Head of caudate nucleus (tissue), 42 donors: ENCODE data around the gene CYLC2.

Source experiments
- DNase-seq, 42 donors: peaks; one replicate each; pipeline versions ENCODE4 v3.0.0 to v3.0.0-alpha.2; 2020 to 2021; ENCODE audit warnings: mixed read lengths in 7 of 42
- intact Hi-C: fragments of 100-400 bp; cut with DNase I; formaldehyde crosslinking; loops from one replicate; pipeline ENCODE4 v1.15.0; 2022

The CYLC2 gene

DNA sequence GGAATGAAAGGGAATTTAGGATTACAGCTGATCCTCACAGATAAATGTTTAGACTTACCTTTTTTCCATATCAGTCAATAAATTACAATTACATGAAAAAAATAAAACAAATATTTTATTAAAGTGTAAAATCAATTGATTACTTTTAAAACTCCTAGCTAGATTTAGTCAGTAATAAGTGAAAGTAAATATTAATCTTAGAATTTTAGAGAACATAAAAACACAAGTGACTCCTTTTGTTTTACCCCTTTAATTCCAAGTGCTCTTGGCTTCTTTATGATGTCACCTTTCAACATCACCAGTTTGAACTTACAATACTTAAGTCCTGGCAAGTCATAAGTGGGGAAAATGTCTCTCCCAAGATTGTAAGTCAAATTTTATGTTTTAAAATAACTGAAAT lies at the start of gene CYLC2:
CYLC2 (plus strand) TSS at position 301 of the 400 bp plus-strand sequence; CDS start at position 349, 48 bp downstream.
- intact Hi-C loops = no loop called here

DNA sequence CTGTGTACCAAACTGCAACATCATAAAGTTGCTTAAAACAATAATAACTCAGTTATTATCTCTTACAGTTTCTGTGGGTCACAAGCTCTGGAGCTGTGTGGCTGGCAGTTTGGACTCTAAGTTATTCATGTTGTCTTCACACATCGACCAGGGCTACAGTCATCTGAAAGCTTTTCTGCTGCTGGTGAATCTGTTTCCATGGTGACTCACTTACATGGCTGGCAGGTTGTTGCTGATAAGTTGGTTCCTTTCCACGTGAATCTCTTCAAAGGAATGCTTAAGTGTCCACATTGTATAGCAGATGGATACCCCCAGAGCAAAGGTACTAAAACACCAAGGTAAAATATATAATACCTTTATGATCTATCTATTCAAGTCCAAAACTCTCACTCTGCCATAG lies 44.8 kb upstream of the CYLC2 start:
- DNase-seq = no peak
- intact Hi-C loops = no loop called here

More for the DNA sequence above, at the start of gene CYLC2:
- no peak for DNase-seq

DNA sequence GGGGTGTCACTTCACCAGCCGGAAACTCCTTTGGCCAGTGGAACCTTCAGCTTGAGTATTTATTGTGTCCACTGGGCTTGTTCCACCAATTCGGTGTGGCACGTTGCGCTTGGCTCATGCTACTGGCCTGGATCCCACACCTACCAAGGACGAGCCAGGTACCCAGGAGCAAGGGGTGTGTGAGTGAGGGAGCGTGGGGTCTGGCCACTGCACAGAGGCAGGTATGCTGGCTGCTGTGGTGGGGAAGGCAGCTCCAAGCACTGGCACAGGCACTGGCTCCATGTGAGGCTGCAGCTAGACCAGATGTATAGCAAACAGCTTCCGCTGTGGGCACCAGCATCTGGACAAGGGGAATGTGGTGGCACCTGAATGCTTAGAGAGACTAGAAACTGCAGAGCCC lies 28.1 kb upstream of the CYLC2 start:
- intact Hi-C loops = no loop called here
- DNase-seq = no peak

GRCh38 chr9:102967979-102968378 lies 27.2 kb upstream of the CYLC2 start:
- intact Hi-C loops = no loop called here
- no peak for DNase-seq

DNA sequence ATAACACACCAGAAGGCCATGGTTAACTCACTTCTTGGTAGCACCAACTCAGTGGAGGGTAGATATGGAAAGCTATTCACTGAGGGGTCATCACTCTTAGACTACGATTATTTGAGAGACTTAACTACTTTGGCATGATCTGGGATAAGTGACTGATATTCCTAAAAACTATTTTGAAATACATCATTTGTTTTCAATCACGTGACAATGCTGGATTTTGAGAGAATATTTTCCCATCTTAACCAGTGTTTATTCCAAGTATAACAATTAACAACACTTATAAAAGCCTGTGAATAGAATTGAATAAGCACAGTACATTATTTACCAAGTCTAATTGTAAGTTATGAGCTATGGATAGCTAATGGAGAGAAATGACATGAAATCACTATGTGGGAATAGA lies 22.4 kb upstream of the CYLC2 start:
- no peak for DNase-seq
- intact Hi-C loops = no loop called here

DNA sequence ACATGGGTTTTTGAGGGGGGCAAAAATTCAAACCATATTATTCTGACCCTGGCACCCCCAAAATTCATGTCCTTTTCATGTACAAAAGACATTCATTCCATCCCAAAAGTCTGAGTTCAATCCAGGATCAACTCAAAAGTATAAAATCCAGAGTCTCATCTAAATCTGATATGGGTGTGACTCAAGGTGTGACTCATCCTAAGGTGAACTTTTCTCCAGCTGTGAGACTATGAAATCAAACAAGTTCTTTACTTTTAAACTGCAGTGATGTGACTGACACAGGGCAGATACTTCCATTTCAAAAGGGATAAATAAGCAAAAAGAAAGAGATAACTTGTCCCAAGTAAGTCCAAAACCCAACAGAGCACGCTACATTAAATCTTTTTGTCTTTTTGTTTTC lies 20.6 kb upstream of the CYLC2 start:
- no peak for DNase-seq
- intact Hi-C loops = no loop called here

GRCh38 chr9:102975251-102975650 lies 19.9 kb upstream of the CYLC2 start:
- DNase-seq = no peak
- intact Hi-C loops = no loop called here

GRCh38 chr9:102985162-102985895 lies 9.8 kb upstream of the CYLC2 start:
- intact Hi-C loops = no loop called here
- no peak for DNase-seq

GRCh38 chr9:102986425-102986824 lies 8.7 kb upstream of the CYLC2 start:
- intact Hi-C loops = no loop called here
- DNase-seq = no peak

DNA sequence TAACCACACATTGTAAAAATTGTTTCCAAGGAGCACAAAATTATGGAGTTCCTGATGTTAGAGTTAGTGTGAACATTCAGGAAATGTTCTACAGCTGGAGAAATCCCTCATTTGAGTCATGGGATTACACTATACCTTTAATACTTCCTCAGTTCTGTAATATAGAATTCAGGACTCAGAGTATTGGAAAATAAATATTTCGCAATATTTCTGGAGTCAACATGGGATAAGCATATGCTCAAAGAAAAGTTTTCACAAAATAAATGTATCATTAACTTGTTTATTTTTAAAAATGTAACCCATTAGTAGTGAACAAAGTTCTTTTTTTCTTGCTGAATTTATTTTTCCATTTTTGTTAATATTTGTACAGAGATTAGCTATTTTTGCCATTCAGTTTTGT lies 8.6 kb downstream of the CYLC2 start:
- intact Hi-C loops = no loop called here
- DNase-seq = no peak

DNA sequence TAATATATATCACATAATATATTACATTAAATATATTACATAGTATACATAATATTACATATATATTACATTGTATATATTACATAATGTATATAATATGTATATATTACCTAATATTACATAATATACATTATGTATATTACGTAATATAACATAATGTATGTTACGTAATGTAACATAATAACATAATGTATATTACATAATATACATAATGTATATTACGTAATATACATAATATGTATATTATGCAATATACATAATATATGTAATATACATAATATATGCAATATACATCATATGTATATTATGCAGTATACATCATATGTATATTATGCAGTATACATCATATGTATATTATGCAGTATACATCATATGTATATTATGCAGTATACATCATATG lies 19.1 kb downstream of the CYLC2 start:
- intact Hi-C loops = no loop called here
- DNase-seq = no peak

DNA sequence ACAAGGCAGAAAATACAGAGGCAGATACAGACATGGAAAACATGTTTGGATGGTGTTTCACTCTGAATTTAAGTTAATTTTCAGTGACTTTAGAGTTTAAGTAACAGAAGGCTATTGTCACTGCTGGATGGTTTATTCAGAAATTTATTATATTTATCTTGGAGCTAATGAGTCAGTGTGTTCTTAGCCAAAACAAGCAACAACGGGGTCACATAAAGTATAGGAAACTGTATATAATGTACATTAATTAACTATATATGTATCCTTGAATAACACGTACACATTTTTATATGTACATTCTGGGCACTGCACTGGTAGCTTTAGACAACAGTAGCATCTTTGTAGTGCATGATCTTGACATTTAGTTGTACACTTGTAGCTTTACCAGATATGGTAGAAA lies 30.7 kb downstream of the CYLC2 start:
- intact Hi-C loops = no loop called here
- DNase-seq = no peak

- DNase-seq = no peak
- intact Hi-C loops = no loop called here
These were observed 42.7 kb downstream of the CYLC2 start for GRCh38 chr9:103037508-103038477.

DNA sequence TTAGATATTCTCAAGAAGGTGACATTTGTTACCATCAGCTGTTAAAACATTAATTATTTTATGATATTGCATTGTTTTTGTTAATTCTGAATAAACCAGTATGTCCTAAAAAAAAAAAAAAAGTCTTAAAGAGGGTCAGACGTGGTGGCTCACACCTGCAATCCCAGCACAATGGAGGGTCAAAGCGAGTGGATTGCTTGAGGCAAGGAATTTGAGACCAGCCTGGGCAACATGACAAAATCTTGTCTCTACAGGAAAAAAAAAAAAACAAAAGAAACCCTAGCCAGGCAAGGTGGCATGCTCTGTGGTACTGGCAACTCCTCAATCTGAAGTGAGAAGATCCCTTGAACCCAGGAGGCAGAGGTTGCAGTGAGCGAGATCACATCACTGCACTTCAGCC lies 46.8 kb downstream of the CYLC2 start:
- intact Hi-C loops = no loop called here
- DNase-seq = no peak
